GM18907 (cell line): Measurements from ENCODE around the gene DCTPP1.
A peak's percentile ranks its signal among the peaks of the same experiment; 100 is the strongest.

Experiments
- ATAC-seq: cut with Tn5 transposase; IDR thresholded peaks from one replicate; pipeline ENCODE4 v1.9.1; 2021; ENCODE audit warnings: mild to moderate bottlenecking, moderate library complexity; ENCODE audit not compliant: unreplicated experiment

DCTPP1 gene

GRCh38 chr16:30447512-30448226 is 17.8 kb upstream of the DCTPP1 start:
- ATAC-seq, result no peak

GRCh38 chr16:30446203-30446595 is 16.4 kb upstream of the DCTPP1 start:
- no peak for ATAC-seq

DNA sequence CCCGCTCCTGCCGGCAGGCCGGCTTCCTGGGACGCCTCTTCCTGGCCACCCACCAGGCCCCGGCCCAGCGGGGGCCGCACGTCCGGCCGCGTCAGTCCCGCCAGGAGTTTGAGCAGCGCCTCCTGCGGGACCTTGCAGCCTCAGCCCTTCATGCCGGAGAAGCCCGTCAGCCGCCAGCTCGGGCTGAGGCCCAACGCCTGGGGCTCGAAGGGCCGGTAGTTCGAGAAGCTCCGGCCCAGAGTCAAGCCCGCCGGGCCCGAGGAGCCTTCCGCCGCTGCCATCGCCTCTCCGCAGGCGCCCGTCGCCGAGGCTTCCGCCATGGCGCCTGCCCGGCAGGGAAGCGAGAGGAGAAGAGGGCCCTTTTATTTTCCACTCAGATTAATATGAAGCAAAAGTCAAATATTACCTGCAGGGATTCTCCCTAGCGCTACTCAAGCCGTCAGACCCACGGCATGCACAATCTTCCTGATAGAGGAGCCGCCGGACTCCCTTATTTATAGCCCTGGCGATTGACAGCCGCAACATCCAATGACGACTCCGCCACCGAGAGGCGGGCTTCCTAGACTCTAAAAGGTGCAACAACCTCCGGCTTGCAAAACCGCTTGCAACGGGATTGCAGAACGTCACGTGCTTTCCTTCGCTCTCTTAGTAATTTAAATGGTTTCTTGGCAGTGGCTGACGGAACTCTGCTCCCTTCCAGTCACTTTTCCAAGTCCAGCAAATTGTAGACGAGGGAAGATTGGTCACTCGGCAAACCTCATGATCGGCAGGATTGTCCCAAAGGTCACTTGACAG is 15.8 kb upstream of the DCTPP1 start, which contains the start of gene SEPHS2:
Gene SEPHS2, minus strand, starts transcription at position 467 of the 795 bp plus-strand sequence. Its CDS starts 147 bp downstream, at position 320.
- ATAC-seq, result peak; percentile 87

GRCh38 chr16:30445149-30445407 is 15.2 kb upstream of the DCTPP1 start:
- ATAC-seq, result peak; percentile 24

DNA sequence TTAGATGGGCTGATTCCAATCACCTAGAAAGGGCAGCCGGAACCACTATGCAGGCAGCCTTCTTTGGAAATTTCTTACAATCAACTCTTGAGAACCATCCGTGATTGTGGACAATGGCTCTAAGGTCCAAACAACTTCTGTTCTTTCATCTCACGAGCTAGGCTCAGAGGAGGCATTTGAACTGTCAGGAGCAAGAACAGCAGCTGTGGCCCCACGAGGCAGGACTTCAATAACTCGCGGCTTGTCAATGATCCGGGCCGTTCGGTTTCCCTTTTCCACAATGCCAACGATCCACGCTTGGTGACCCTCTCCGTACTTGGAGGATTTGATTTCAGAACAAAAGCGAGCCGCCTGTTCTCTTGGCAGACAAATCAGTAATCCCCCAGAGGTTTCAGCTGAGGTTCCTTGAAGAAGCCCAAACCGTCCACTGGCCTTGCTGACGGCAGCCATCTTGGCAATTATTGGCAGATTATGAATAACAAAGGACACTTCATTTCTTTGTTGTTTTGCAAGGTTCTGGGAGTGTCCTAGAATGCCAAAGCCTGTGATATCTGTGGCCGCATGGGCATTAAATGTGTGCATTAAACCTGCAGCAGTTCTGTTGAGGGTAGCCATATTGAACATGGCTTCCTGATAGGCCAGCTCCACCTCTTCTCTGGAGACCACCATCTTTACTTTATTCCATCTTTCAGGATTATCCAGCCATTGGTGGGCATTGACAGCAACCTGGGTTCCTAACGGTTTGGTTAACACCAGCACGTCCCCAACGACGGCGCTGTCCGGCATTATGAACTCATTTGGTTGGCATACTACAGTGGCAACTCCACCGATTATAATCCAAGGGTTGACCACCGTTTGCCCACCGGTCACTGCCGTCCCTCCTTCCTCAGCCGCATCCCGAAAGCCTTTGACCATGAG is 14.7 kb upstream of the DCTPP1 start:
- no peak for ATAC-seq

GRCh38 chr16:30443631-30444030 is 13.8 kb upstream of the DCTPP1 start:
- ATAC-seq, result no peak

DNA sequence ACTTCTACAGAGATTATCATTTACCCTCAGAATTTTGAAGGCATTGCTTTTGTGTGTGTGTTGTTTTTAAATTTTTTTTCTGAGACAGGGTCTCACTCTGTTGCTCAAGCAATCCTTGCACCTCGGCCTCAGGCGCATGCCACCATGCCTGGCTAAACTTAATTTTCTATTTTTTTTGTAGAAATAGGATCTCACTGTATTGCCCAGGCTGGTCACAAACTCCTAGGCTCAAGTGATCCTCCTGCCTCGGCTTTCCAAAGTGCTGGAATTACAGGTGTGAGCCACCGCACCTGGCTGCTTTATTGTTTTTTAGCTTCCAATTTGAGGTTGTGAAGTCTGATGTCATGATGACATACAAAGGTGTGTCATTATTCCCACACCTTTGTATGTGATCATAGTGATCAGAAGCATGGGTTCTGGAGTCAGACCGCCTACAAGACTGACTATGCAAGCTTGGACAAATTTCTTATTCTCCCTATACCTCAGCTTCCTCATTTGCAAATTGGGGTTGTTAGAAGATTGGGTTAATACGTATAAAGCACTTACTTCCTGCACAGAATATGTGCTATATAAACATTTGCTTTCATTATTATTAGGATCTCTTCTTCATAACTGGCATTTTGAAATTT is 10.0 kb upstream of the DCTPP1 start:
- ATAC-seq, result no peak

- no peak for ATAC-seq
Measured at GRCh38 chr16:30438835-30439234, 9.0 kb upstream of the DCTPP1 start.

- no peak for ATAC-seq
Measured at GRCh38 chr16:30437511-30438046, 7.7 kb upstream of the DCTPP1 start.

DNA sequence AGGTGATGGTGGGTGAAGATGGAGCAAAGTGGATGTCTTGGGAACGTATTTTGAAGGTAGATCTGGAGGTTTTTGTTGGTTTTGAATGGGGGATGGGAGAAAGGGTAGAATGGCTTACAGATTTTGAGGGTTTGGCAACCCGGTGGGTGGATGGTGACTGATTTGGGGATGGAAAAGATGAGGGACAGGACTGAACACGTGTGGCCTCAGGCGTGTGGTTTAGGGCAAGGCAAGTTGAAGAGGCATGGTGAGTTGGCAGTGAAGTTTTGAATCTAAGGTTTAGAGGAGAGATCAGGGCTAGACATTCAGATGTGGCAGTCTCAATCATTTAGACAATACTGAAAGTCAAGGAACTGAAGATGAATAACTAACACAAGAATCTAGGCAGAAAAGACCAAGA is 5.0 kb upstream of the DCTPP1 start:
- ATAC-seq, result no peak

GRCh38 chr16:30430428-30430970 is 669 bp upstream of the DCTPP1 start:
- peak; percentile 16 for ATAC-seq

- ATAC-seq, result no peak
Measured at GRCh38 chr16:30429418-30429677, 482 bp downstream of the DCTPP1 start.

DNA sequence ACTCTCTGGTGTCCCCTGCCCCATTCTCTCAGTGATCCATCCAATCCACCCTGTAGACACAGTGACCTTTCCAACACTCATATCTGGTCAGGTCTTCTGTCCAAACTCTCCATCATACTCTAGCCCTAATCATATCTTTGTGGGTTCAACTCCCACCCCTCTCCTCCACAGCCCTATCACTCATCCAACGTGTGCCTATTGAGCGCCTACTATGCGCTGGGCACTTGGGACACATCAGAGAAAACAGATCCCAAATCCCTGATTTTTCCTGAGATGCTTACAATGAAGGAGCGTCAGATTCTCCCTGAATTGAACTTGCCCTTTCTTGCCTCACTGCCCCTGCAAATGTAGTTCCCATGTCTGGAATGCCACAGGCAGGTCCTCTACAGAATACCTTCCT is 1.8 kb downstream of the DCTPP1 start:
- no peak for ATAC-seq

GRCh38 chr16:30421010-30421409 is 8.8 kb downstream of the DCTPP1 start:
- ATAC-seq, result no peak

GRCh38 chr16:30418350-30419181 is 11.3 kb downstream of the DCTPP1 start:
- no peak for ATAC-seq

DNA sequence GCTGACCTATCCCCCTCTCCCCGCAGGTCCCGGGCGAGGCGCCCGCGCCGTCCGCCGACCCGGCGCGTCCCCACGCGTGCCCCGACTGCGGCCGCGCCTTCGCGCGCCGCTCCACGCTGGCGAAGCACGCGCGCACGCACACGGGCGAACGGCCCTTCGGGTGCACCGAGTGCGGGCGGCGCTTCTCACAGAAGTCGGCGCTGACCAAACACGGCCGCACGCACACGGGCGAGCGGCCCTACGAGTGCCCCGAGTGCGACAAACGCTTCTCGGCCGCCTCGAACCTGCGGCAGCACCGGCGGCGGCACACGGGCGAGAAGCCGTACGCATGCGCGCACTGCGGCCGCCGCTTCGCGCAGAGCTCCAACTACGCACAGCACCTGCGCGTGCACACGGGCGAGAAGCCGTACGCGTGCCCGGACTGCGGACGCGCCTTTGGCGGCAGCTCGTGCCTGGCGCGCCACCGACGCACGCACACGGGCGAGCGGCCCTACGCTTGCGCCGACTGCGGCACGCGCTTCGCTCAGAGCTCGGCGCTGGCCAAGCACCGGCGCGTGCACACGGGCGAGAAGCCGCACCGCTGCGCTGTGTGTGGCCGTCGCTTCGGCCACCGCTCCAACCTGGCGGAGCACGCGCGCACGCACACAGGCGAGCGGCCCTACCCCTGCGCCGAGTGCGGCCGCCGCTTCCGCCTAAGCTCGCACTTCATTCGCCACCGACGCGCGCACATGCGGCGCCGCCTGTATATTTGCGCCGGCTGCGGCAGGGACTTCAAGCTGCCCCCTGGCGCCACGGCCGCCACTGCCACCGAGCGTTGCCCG is 12.1 kb downstream of the DCTPP1 start:
- ATAC-seq, result peak; percentile 79

DNA sequence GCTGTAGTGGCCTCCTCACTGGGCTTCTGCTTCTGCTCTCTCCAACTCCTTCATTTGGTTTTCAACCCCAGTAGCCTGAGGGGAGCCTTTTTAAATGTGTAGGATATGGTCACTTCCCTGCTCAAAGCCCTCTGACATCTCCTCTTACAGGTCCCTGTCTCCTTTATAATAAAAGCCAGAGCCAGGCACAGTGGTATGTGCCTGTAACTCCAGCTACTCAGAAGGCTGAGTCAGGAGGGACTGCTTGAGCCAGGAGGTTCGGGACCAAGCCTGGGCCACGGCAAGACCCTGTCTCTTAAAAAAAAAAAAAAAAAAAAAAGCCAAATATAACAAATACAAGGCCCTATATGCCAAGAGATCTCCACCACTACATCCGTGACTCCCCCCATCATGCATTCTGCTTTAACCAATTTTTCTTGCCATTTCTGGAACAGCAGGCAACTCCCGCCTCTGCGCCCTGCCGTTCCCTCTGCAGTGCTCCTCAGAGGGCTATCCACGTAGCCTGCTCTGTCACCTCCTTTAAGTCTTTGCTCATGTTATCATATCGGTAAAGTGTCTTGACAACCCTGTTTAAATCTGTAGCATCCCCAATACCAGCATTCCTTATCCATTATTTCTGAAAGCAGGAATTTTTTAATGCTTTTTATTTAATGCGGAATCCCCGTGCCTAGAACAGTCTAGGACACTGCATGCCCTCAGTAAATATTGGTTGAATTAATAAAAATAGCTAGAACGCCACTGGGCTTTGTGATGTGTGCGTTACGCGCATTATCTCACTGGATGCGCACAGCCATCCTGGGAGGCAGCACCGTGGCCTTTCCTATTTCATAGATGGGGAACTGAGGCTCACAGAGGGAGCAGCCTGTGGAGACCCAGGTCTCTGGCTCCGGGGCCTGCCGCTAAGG is 13.0 kb downstream of the DCTPP1 start:
- ATAC-seq, result no peak

GRCh38 chr16:30416047-30416603 is 13.7 kb downstream of the DCTPP1 start:
- ATAC-seq, result no peak
